Calu3 (cell line): ENCODE measurements around the gene ATG16L1. TPM values are rescaled to one million over a fixed set of nuclear protein-coding genes. Genes with fewer than 3 reads are reported as not detected.

Experiments used
- BruUV-seq: library from RNA; stranded (reverse); fragments of 400-500 nt; replicated peaks from 2 replicates; lab custom pipeline; 2021; lab: Mats Ljungman, UMichigan
- CTCF ChIA-PET: fragments of 300-600 bp; sonication (Branson Sonifier 250); formaldehyde crosslinking; loops from one replicate; lab custom pipeline; 2022; ENCODE audit warnings: antibody characterized with exemption; lab: Charles Lee
- DNase-seq: peaks from one replicate; pipeline ENCODE4 v3.0.0; 2022
- H3K27ac Mint-ChIP-seq: one replicate; pipeline ENCODE4 v1.8.0; 2022; ENCODE audit warnings: mixed read lengths; ENCODE audit not compliant: unreplicated experiment
- H3K27me3 Mint-ChIP-seq: one replicate; pipeline ENCODE4 v1.8.0; 2022; ENCODE audit warnings: mixed read lengths; ENCODE audit not compliant: unreplicated experiment
- H3K36me3 Mint-ChIP-seq: one replicate; pipeline ENCODE4 v1.8.0; 2022; ENCODE audit warnings: mild to moderate bottlenecking, moderate library complexity, mixed read lengths; ENCODE audit not compliant: insufficient read depth, unreplicated experiment
- H3K4me1 Mint-ChIP-seq: one replicate; pipeline ENCODE4 v1.8.0; 2022; ENCODE audit warnings: mild to moderate bottlenecking, low read depth, mixed read lengths; ENCODE audit not compliant: unreplicated experiment
- H3K4me3 Mint-ChIP-seq: one replicate; pipeline ENCODE4 v1.8.0; 2022; ENCODE audit warnings: mild to moderate bottlenecking, low read depth, moderate library complexity, mixed read lengths; ENCODE audit not compliant: unreplicated experiment
- H3K9me3 Mint-ChIP-seq: one replicate; pipeline ENCODE4 v1.8.0; 2022; ENCODE audit warnings: low read depth, mixed read lengths; ENCODE audit not compliant: unreplicated experiment
- intact Hi-C: fragments of 100-400 bp; cut with micrococcal nuclease; formaldehyde crosslinking; loops from one replicate; pipeline ENCODE4 v1.10.0; 2022; ENCODE audit not compliant: unreplicated experiment
- total RNA-seq: library from RNA; stranded (reverse); gene quantifications from 2 replicates; pipeline ENCODE4 v1.2.3, GENCODE V29; 2022
- TF ChIP-seq, protein P1 (sequence below): fragments of 200-600 bp; IDR thresholded peaks from one replicate; pipeline ENCODE4 v1.8.0; 2022; ENCODE audit warnings: antibody characterized with exemption; ENCODE audit not compliant: unreplicated experiment

ATG16L1 gene
- total RNA-seq, 1 experiment from 2014 or later, result 45.0 TPM

DNA sequence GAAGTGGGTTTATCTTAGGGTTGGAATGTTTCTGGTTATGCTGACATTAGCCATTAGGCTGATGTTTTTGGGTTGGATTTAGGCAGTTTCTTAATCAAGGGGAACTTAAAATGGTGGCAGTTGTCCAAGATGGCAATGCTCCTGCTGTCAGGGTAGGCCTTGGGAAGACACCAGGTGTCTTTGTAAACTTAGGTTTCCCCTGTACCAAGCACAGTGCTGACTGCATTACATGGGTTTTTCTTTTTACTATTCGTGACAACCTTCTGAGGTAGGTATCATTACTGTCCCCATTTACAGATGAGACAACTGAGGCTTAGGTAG, 528 bp upstream of the ATG16L1 start:
- TF ChIP-seq, protein P1, sequence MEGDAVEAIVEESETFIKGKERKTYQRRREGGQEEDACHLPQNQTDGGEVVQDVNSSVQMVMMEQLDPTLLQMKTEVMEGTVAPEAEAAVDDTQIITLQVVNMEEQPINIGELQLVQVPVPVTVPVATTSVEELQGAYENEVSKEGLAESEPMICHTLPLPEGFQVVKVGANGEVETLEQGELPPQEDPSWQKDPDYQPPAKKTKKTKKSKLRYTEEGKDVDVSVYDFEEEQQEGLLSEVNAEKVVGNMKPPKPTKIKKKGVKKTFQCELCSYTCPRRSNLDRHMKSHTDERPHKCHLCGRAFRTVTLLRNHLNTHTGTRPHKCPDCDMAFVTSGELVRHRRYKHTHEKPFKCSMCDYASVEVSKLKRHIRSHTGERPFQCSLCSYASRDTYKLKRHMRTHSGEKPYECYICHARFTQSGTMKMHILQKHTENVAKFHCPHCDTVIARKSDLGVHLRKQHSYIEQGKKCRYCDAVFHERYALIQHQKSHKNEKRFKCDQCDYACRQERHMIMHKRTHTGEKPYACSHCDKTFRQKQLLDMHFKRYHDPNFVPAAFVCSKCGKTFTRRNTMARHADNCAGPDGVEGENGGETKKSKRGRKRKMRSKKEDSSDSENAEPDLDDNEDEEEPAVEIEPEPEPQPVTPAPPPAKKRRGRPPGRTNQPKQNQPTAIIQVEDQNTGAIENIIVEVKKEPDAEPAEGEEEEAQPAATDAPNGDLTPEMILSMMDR, result no peak
- CTCF ChIA-PET, result interaction anchor here (0.8 to 1.2 kb wide), 3 partner anchors 150 to 360 kb away, joined by 3 to 4 read pairs (median 3); no protein-coding TSS in a partner anchor
- Mint-ChIP-seq H3K4me3 (peak overlapping the region; percentile 81), H3K9me3 (no peaks in the 10 kb centered on the region), H3K4me1 (peaks cover 54% of the 10 kb centered on the region), H3K36me3 (peaks cover 31% of the 10 kb centered on the region), H3K27ac (peak overlapping the region; percentile 82), H3K27me3 (no peaks in the 10 kb centered on the region)
- intact Hi-C loops, result loop anchor here (1.0 to 10.0 kb wide), 3 partner anchors 270 to 636 kb away; no protein-coding TSS in a partner anchor
- no peak for DNase-seq
- no TSS peak for BruUV-seq

DNA sequence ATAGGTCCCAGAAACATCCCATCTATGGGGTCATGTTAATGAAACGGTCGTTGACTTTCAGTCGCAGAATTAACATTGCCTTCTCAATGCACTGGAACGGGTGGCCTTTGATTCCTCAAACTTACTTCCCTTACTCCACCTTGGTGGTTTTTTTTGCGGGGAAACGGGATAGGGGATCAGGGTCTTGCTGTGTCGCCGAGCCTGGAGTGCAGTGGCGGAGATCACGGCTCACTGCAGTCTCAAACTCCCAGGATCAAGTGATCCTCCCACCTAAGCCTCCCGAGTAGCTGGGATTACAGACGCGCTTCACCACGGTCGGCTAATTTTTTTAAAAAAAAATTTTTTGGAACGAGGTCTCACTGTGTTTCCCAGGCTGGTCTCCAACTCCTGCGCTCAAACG, 754 bp downstream of the ATG16L1 start:
- intact Hi-C loops, result loop anchor here (10.0 kb wide), 1 partner anchor 637 kb away; no protein-coding TSS in a partner anchor
- DNase-seq, result no peak

DNA sequence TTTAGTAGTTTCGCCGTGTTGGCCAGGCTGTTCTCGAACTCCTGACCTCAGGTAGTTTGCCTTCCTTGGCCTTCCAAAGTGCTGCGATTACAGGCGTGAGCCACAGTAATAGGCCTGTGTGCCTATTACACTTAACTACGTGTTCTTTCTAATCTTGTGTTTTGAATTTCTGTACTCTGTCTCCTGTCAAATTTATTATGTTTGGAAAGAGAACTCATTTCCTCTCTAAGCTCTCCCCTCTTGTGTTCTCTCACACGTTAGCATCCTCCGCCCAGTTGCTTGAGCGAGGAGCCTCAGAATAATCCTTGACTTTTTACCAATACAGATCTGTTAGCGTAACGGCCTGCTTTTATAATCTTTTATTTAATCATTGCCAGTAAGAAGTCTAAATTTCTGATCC, 3.7 kb downstream of the ATG16L1 start:
- Mint-ChIP-seq H3K9me3 (no peaks in the 10 kb centered on the region), H3K36me3 (peaks cover 33% of the 10 kb centered on the region), H3K4me1 (peaks cover 23% of the 10 kb centered on the region), H3K27me3 (no peaks in the 10 kb centered on the region), H3K4me3 (no peak overlapping the region), H3K27ac (peak overlapping the region; percentile 34)
- BruUV-seq, result no TSS peak
- intact Hi-C loops, result loop anchor here (10.0 kb wide), 1 partner anchor 640 kb away; no protein-coding TSS in a partner anchor
- CTCF ChIA-PET, result interaction anchor here (0.7 kb wide), 1 partner anchor 23 kb away, joined by 3 read pairs; no protein-coding TSS in a partner anchor
- TF ChIP-seq, protein P1, result no peak
- DNase-seq, result no peak

More for the DNA sequence above, 754 bp downstream of the ATG16L1 start:
- peaks cover 41% of the 10 kb centered on the region for H3K4me1 Mint-ChIP-seq
- peak overlapping the region; percentile 82 for H3K27ac Mint-ChIP-seq
- H3K27me3 Mint-ChIP-seq, result no peaks in the 10 kb centered on the region
- peaks cover 31% of the 10 kb centered on the region for H3K36me3 Mint-ChIP-seq
- CTCF ChIA-PET, result no interaction called here
- TSS peak; percentile 37 for BruUV-seq
- TF ChIP-seq, protein P1, result no peak
- no peaks in the 10 kb centered on the region for H3K9me3 Mint-ChIP-seq
- H3K4me3 Mint-ChIP-seq, result peak overlapping the region; percentile 81

DNA sequence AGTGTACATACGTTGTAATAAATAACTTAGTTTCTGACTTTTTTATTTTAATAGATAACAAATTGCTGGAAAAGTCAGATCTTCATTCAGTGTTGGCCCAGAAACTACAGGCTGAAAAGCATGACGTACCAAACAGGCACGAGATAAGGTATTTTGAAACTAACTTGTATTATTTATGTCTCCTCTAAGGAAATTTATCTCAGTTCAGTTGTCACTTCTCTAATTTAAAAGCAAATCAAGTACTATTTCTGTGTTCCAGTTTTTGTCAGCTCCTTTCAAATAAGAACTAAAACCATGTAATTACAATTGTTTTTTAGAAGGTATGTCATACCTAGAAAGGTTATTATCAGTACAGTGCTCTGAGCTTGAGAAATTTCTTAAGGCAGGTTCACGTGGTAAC, 4.6 kb downstream of the ATG16L1 start:
- Mint-ChIP-seq H3K4me3 (no peak overlapping the region), H3K4me1 (peaks cover 23% of the 10 kb centered on the region), H3K27ac (no peak overlapping the region), H3K36me3 (peaks cover 31% of the 10 kb centered on the region), H3K27me3 (no peaks in the 10 kb centered on the region), H3K9me3 (no peaks in the 10 kb centered on the region)
- TF ChIP-seq, protein P1, result no peak
- no peak for DNase-seq
- CTCF ChIA-PET, result no interaction called here
- BruUV-seq, result no TSS peak
- intact Hi-C loops, result loop anchor here (10.0 kb wide), 1 partner anchor 641 kb away; no protein-coding TSS in a partner anchor
